ENCODE measurements around the gene WDR12.

DNA sequence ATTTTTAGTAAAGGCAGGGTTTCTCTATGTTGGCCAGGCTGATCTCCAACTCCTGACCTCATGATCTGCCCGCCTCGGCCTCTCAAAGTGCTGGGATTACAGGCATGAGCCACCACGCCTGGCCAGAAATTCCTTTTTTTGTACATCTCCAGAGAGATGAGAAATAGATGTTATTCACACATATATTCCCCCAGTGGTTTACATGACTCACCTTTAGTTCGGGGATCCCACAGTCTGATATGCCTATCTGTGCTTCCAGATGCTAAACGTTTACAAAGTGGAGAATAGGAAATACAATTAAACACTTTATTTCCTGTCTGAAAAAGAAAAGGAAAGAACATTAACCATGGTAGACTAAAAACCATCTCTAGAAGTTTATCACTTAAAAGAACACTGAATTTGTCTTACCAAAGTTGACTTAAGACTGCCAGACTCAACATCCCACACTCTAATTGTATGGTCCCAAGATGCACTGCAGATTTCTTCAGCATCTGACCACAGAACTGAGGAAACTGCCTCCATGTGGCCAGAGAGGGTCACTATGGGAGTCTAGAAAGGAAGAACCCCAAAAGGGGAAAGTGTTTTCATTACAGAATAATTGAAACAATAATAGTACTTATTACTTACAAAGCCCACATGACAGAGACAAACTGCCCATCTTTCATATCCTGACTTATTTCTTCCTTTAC lies 27.3 kb downstream of the WDR12 start:
- no peak for TF ChIP-seq POLR2AphosphoS5 (IDR thresholded peaks at IDR 0.05; ENCODE audit: low read depth, low read length)
- TF ChIP-seq, protein P1, sequence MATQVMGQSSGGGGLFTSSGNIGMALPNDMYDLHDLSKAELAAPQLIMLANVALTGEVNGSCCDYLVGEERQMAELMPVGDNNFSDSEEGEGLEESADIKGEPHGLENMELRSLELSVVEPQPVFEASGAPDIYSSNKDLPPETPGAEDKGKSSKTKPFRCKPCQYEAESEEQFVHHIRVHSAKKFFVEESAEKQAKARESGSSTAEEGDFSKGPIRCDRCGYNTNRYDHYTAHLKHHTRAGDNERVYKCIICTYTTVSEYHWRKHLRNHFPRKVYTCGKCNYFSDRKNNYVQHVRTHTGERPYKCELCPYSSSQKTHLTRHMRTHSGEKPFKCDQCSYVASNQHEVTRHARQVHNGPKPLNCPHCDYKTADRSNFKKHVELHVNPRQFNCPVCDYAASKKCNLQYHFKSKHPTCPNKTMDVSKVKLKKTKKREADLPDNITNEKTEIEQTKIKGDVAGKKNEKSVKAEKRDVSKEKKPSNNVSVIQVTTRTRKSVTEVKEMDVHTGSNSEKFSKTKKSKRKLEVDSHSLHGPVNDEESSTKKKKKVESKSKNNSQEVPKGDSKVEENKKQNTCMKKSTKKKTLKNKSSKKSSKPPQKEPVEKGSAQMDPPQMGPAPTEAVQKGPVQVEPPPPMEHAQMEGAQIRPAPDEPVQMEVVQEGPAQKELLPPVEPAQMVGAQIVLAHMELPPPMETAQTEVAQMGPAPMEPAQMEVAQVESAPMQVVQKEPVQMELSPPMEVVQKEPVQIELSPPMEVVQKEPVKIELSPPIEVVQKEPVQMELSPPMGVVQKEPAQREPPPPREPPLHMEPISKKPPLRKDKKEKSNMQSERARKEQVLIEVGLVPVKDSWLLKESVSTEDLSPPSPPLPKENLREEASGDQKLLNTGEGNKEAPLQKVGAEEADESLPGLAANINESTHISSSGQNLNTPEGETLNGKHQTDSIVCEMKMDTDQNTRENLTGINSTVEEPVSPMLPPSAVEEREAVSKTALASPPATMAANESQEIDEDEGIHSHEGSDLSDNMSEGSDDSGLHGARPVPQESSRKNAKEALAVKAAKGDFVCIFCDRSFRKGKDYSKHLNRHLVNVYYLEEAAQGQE (IDR thresholded peaks at IDR 0.05; ENCODE audit: insufficient read depth in 1 of 2, low read depth in 2 of 2, low read length in 2 of 2), result no peak
- TF ChIP-seq SIN3A (IDR thresholded peaks at IDR 0.05; ENCODE audit: borderline replicate concordance, insufficient read depth, low read length), result no peak
- no peak for TF ChIP-seq TAF1 (IDR thresholded peaks at IDR 0.05; ENCODE audit: borderline replicate concordance, insufficient read depth, low read length)
- no peak for TF ChIP-seq FOXP2 (optimal IDR thresholded peaks at IDR 0.05; ENCODE audit: borderline replicate concordance, extremely low read depth, extremely low read length, insufficient read depth)

All from PFSK-1 (cell line).